ENCODE data around the gene NISCH. TPM values are rescaled to one million over a fixed set of nuclear protein-coding genes. Genes with fewer than 3 reads are reported as not detected.

NISCH gene
- total and polyA plus RNA-seq, 5 donors from 2014 or later, result 12.6 to 168 (median 16.4) TPM

- H3K27me3 Mint-ChIP-seq, result no peaks in the 10 kb centered on the region
- Histone ChIP-seq H3K27ac (ENCODE audit: insufficient read depth, low read length, poor library complexity, severe bottlenecking) (no peak overlapping the region), H3K4me3 (ENCODE audit: low read depth, low read length) (no peak overlapping the region), H3K4me1 (ENCODE audit: control insufficient read depth, insufficient read depth, low read length, poor library complexity, severe bottlenecking) (no peaks in the 10 kb centered on the region), H3K36me3 (ENCODE audit: control insufficient read depth, insufficient read depth, low read length) (no peaks in the 10 kb centered on the region), H3K27me3 (ENCODE audit: control insufficient read depth, insufficient read depth, low read length) (no peaks in the 10 kb centered on the region), H3K9me3 (ENCODE audit: control insufficient read depth in 2 of 2, low read length in 2 of 2) (no peaks in the 10 kb centered on the region)
- DNase-seq (no peak), ATAC-seq (ENCODE audit: low read depth in 2 of 2) (no peak)
- no peak overlapping the region for H3K4me3 Mint-ChIP-seq
- no peaks in the 10 kb centered on the region for H3K36me3 Mint-ChIP-seq
- no peak overlapping the region for H3K27ac Mint-ChIP-seq
- H3K4me1 Mint-ChIP-seq, result no peaks in the 10 kb centered on the region
- peaks cover 0 to 2% (median 0%) of the 10 kb centered on the region in 7 donors for H3K9me3 Mint-ChIP-seq
Measured at GRCh38 chr3:52520141-52520667, 64.8 kb downstream of the NISCH start.

GRCh38 chr3:52520716-52521487 is 65.5 kb downstream of the NISCH start:
- H3K4me3 Mint-ChIP-seq, result no peak overlapping the region
- H3K4me1 ChIP-seq (ENCODE audit: control insufficient read depth, insufficient read depth, low read length, poor library complexity, severe bottlenecking), result no peaks in the 10 kb centered on the region
- H3K4me1 Mint-ChIP-seq, result no peaks in the 10 kb centered on the region
- DNase-seq (no peak), ATAC-seq (ENCODE audit: low read depth in 2 of 2) (no peak)
- no peaks in the 10 kb centered on the region for H3K9me3 ChIP-seq (ENCODE audit: control insufficient read depth in 2 of 2, low read length in 2 of 2)
- no peak overlapping the region for H3K4me3 ChIP-seq (ENCODE audit: low read depth, low read length)
- no peaks in the 10 kb centered on the region for H3K36me3 ChIP-seq (ENCODE audit: control insufficient read depth, insufficient read depth, low read length)
- no peaks in the 10 kb centered on the region for H3K27me3 ChIP-seq (ENCODE audit: control insufficient read depth, insufficient read depth, low read length)
- H3K36me3 Mint-ChIP-seq, result no peaks in the 10 kb centered on the region
- no peak overlapping the region for H3K27ac ChIP-seq (ENCODE audit: insufficient read depth, low read length, poor library complexity, severe bottlenecking)
- H3K27ac Mint-ChIP-seq, result no peak overlapping the region
- H3K27me3 Mint-ChIP-seq, result no peaks in the 10 kb centered on the region
- H3K9me3 Mint-ChIP-seq, result peaks cover 0 to 2% (median 0%) of the 10 kb centered on the region in 7 donors

- H3K36me3 ChIP-seq (ENCODE audit: control insufficient read depth, insufficient read depth, low read length), result no peaks in the 10 kb centered on the region
- H3K27me3 Mint-ChIP-seq, result no peaks in the 10 kb centered on the region
- no peak for DNase-seq
Measured at GRCh38 chr3:52521488-52521824, 66.1 kb downstream of the NISCH start.

DNA sequence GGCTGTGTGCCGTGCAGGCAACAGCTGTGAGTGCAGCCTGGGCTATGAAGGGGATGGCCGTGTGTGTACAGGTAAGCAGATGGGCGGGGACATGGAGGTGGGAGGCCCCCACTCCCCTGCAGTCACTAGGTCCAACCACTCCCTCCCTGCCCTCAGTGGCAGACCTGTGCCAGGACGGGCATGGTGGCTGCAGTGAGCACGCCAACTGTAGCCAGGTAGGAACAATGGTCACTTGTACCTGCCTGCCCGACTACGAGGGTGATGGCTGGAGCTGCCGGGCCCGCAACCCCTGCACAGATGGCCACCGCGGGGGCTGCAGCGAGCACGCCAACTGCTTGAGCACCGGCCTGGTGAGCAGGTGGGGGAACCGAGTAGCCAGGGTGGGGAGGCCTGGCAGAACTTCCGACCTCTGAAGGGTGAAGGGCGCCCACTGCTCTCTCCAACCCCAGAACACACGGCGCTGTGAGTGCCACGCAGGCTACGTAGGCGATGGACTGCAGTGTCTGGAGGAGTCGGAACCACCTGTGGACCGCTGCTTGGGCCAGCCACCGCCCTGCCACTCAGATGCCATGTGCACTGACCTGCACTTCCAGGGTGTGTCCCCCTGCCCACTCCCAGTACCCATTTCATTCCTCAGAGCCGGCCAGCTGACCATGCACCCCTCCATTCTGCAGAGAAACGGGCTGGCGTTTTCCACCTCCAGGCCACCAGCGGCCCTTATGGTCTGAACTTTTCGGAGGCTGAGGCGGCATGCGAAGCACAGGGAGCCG is 66.7 kb downstream of the NISCH start:
- no peaks in the 10 kb centered on the region for H3K36me3 ChIP-seq (ENCODE audit: control insufficient read depth, insufficient read depth, low read length)
- no peaks in the 10 kb centered on the region for H3K36me3 Mint-ChIP-seq

More at GRCh38 chr3:52521488-52521824, 66.1 kb downstream of the NISCH start:
- no peak overlapping the region for H3K27ac Mint-ChIP-seq
- no peaks in the 10 kb centered on the region for H3K4me1 ChIP-seq (ENCODE audit: control insufficient read depth, insufficient read depth, low read length, poor library complexity, severe bottlenecking)
- no peaks in the 10 kb centered on the region for H3K4me1 Mint-ChIP-seq
- H3K9me3 ChIP-seq (ENCODE audit: control insufficient read depth in 2 of 2, low read length in 2 of 2), result no peaks in the 10 kb centered on the region
- H3K4me3 Mint-ChIP-seq, result no peak overlapping the region
- ATAC-seq (ENCODE audit: low read depth in 2 of 2), result no peak
- no peaks in the 10 kb centered on the region for H3K36me3 Mint-ChIP-seq
- H3K27me3 ChIP-seq (ENCODE audit: control insufficient read depth, insufficient read depth, low read length), result no peaks in the 10 kb centered on the region
- peaks cover 0 to 2% (median 0%) of the 10 kb centered on the region in 7 donors for H3K9me3 Mint-ChIP-seq
- no peak overlapping the region for H3K4me3 ChIP-seq (ENCODE audit: low read depth, low read length)
- H3K27ac ChIP-seq (ENCODE audit: insufficient read depth, low read length, poor library complexity, severe bottlenecking), result no peak overlapping the region

GRCh38 chr3:52522651-52523251 is 67.3 kb downstream of the NISCH start:
- Mint-ChIP-seq H3K4me1 (no peaks in the 10 kb centered on the region), H3K27ac (no peak overlapping the region), H3K9me3 (peaks cover 0 to 2% (median 0%) of the 10 kb centered on the region in 7 donors), H3K4me3 (no peak overlapping the region), H3K36me3 (no peaks in the 10 kb centered on the region), H3K27me3 (no peaks in the 10 kb centered on the region)
- DNase-seq, result no peak
- H3K9me3 ChIP-seq (ENCODE audit: control insufficient read depth in 2 of 2, low read length in 2 of 2), result no peaks in the 10 kb centered on the region
- no peaks in the 10 kb centered on the region for H3K27me3 ChIP-seq (ENCODE audit: control insufficient read depth, insufficient read depth, low read length)
- no peak overlapping the region for H3K27ac ChIP-seq (ENCODE audit: insufficient read depth, low read length, poor library complexity, severe bottlenecking)
- no peaks in the 10 kb centered on the region for H3K4me1 ChIP-seq (ENCODE audit: control insufficient read depth, insufficient read depth, low read length, poor library complexity, severe bottlenecking)
- ATAC-seq (ENCODE audit: low read depth in 2 of 2), result no peak
- no peak overlapping the region for H3K4me3 ChIP-seq (ENCODE audit: low read depth, low read length)
- no peaks in the 10 kb centered on the region for H3K36me3 ChIP-seq (ENCODE audit: control insufficient read depth, insufficient read depth, low read length)

More for the DNA sequence above, 66.7 kb downstream of the NISCH start:
- ATAC-seq (ENCODE audit: low read depth in 2 of 2) (no peak), DNase-seq (no peak)
- Mint-ChIP-seq H3K9me3 (peaks cover 0 to 2% (median 0%) of the 10 kb centered on the region in 7 donors), H3K4me1 (no peaks in the 10 kb centered on the region), H3K4me3 (no peak overlapping the region), H3K27me3 (no peaks in the 10 kb centered on the region), H3K27ac (no peak overlapping the region)
- H3K4me3 ChIP-seq (ENCODE audit: low read depth, low read length), result no peak overlapping the region
- no peaks in the 10 kb centered on the region for H3K27me3 ChIP-seq (ENCODE audit: control insufficient read depth, insufficient read depth, low read length)
- no peak overlapping the region for H3K27ac ChIP-seq (ENCODE audit: insufficient read depth, low read length, poor library complexity, severe bottlenecking)
- H3K9me3 ChIP-seq (ENCODE audit: control insufficient read depth in 2 of 2, low read length in 2 of 2), result no peaks in the 10 kb centered on the region
- no peaks in the 10 kb centered on the region for H3K4me1 ChIP-seq (ENCODE audit: control insufficient read depth, insufficient read depth, low read length, poor library complexity, severe bottlenecking)

DNA sequence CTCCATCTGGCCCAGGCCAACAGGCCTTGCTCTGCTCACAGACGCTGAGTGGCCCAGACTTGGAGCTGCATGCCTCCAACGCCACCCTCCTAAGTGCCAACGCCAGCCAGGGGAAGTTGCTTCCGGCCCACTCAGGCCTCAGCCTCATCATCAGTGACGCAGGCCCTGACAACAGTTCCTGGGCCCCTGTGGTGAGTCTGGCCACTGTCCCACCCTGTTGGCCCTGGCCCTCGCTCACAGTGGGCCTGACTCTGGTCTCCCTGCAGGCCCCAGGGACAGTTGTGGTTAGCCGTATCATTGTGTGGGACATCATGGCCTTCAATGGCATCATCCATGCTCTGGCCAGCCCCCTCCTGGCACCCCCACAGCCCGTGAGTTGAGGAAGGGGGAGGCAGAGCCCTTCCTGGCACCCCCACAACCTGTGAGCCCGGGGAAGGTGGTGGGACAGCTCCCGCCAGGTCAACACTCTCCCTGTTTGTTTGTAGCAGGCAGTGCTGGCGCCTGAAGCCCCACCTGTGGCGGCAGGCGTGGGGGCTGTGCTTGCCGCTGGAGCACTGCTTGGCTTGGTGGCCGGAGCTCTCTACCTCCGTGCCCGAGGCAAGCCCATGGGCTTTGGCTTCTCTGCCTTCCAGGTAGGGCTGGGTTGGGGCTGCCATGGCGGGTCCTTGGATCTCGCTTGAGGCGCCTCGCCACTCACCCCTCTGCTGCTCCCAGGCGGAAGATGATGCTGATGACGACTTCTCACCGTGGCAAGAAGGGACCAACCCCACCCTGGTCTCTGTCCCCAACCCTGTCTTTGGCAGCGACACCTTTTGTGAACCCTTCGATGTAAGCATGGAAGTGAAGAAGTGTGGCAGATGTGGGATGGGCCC is 68.2 kb downstream of the NISCH start:
- ATAC-seq (ENCODE audit: low read depth in 2 of 2) (no peak), DNase-seq (no peak)
- H3K4me1 ChIP-seq (ENCODE audit: control insufficient read depth, insufficient read depth, low read length, poor library complexity, severe bottlenecking), result no peaks in the 10 kb centered on the region
- H3K27ac Mint-ChIP-seq, result peak overlapping the region in 1 of 3 donors; percentile 29
- no peak overlapping the region for H3K27ac ChIP-seq (ENCODE audit: insufficient read depth, low read length, poor library complexity, severe bottlenecking)
- H3K27me3 ChIP-seq (ENCODE audit: control insufficient read depth, insufficient read depth, low read length), result no peaks in the 10 kb centered on the region
- no peaks in the 10 kb centered on the region for H3K4me1 Mint-ChIP-seq
- no peaks in the 10 kb centered on the region for H3K36me3 Mint-ChIP-seq
- peaks cover 0 to 2% (median 0%) of the 10 kb centered on the region in 7 donors for H3K9me3 Mint-ChIP-seq
- H3K4me3 Mint-ChIP-seq, result no peak overlapping the region
- no peak overlapping the region for H3K4me3 ChIP-seq (ENCODE audit: low read depth, low read length)
- no peaks in the 10 kb centered on the region for H3K9me3 ChIP-seq (ENCODE audit: control insufficient read depth in 2 of 2, low read length in 2 of 2)
- no peaks in the 10 kb centered on the region for H3K27me3 Mint-ChIP-seq
- no peaks in the 10 kb centered on the region for H3K36me3 ChIP-seq (ENCODE audit: control insufficient read depth, insufficient read depth, low read length)

DNA sequence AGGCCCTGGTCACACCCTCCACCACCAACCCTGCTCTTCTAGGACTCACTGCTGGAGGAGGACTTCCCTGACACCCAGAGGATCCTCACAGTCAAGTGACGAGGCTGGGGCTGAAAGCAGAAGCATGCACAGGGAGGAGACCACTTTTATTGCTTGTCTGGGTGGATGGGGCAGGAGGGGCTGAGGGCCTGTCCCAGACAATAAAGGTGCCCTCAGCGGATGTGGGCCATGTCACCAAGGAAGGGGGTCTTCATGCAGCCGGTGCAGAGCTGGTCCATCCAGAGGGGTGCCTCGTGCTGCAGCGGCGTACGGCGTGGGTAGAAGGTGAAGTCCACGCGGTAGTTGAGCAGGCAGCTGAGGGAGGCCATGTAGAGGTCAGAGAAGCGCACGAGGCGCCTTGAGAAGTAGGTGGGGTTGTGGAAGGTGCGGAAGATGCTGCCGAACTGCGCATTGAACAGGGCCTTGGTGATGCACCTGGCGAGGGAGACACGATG is 68.9 kb downstream of the NISCH start:
- Histone ChIP-seq H3K27ac (ENCODE audit: insufficient read depth, low read length, poor library complexity, severe bottlenecking) (no peak overlapping the region), H3K9me3 (ENCODE audit: control insufficient read depth in 2 of 2, low read length in 2 of 2) (no peaks in the 10 kb centered on the region), H3K4me3 (ENCODE audit: low read depth, low read length) (no peak overlapping the region), H3K36me3 (ENCODE audit: control insufficient read depth, insufficient read depth, low read length) (no peaks in the 10 kb centered on the region), H3K27me3 (ENCODE audit: control insufficient read depth, insufficient read depth, low read length) (no peaks in the 10 kb centered on the region), H3K4me1 (ENCODE audit: control insufficient read depth, insufficient read depth, low read length, poor library complexity, severe bottlenecking) (no peaks in the 10 kb centered on the region)
- no peaks in the 10 kb centered on the region for H3K36me3 Mint-ChIP-seq
- no peaks in the 10 kb centered on the region for H3K4me1 Mint-ChIP-seq
- DNase-seq, result no peak
- H3K9me3 Mint-ChIP-seq, result peaks cover 0 to 2% (median 0%) of the 10 kb centered on the region in 7 donors
- no peaks in the 10 kb centered on the region for H3K27me3 Mint-ChIP-seq
- H3K27ac Mint-ChIP-seq, result no peak overlapping the region
- no peak for ATAC-seq (ENCODE audit: low read depth in 2 of 2)
- no peak overlapping the region for H3K4me3 Mint-ChIP-seq

All from CD4-positive, CD25-positive, alpha-beta regulatory T cell (primary cell).